Upper lobe of left lung (tissue), 4 donors: ENCODE results near the gene DTNB.

Source experiments
- EP300 ChIP-seq, 4 donors: sonication (generic); formaldehyde crosslinking; IDR thresholded peaks; one replicate each; pipeline ENCODE4 v1.5.1; 2017; ENCODE audit warnings: antibody characterized with exemption in 4 of 4, control low read depth in 2 of 4
- POLR2A ChIP-seq, 4 donors: fragments of 450-650 bp; IDR thresholded peaks; one replicate each; pipeline ENCODE4 v1.5.1; 2016 to 2017; ENCODE audit warnings: antibody characterized with exemption in 4 of 4, mild to moderate bottlenecking in 2 of 4
- POLR2AphosphoS5 ChIP-seq, 2 donors: sonication (generic); formaldehyde crosslinking; IDR thresholded peaks; one replicate each; pipeline ENCODE4 v1.5.1; 2017; ENCODE audit warnings: antibody characterized with exemption in 2 of 2
- TF ChIP-seq, protein P1 (sequence below), 6 experiments: fragments of 450-650 bp in 4 of 6; fragments of 200-600 bp in 2 of 6; sonication (generic) in 2 of 6; IDR thresholded peaks; one replicate each; pipeline ENCODE4 v1.5.1; 2016 to 2019; ENCODE audit warnings: antibody characterized with exemption in 6 of 6

DNA sequence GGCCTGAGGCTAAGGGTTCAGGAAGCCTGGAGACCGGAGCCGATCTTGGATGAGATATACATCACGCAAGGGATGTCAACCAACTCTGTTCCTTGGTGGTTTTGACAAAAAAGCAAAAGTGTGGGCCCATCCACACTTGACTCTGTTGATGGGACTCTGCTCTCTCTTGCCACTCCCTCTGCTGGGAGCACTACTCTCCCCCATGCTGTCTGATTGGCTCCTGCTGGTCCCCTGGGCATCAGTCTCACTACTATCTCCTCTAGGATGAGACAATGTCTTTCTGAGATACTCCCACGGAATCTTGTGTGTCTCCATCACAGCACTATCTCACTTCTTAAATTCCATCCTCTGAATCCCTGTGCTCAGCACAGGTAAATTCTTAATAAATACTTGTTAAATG, 274.8 kb downstream of the DTNB start:
- TF ChIP-seq POLR2AphosphoS5 (IDR thresholded peaks at IDR 0.05), result no peak
- TF ChIP-seq, protein P1, sequence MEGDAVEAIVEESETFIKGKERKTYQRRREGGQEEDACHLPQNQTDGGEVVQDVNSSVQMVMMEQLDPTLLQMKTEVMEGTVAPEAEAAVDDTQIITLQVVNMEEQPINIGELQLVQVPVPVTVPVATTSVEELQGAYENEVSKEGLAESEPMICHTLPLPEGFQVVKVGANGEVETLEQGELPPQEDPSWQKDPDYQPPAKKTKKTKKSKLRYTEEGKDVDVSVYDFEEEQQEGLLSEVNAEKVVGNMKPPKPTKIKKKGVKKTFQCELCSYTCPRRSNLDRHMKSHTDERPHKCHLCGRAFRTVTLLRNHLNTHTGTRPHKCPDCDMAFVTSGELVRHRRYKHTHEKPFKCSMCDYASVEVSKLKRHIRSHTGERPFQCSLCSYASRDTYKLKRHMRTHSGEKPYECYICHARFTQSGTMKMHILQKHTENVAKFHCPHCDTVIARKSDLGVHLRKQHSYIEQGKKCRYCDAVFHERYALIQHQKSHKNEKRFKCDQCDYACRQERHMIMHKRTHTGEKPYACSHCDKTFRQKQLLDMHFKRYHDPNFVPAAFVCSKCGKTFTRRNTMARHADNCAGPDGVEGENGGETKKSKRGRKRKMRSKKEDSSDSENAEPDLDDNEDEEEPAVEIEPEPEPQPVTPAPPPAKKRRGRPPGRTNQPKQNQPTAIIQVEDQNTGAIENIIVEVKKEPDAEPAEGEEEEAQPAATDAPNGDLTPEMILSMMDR (IDR thresholded peaks at IDR 0.05), result no peak
- TF ChIP-seq POLR2A (IDR thresholded peaks at IDR 0.05), result no peak
- no peak for TF ChIP-seq EP300 (IDR thresholded peaks at IDR 0.05)
